ENCODE results near the gene PRR5L. TPM values are rescaled to one million over a fixed set of nuclear protein-coding genes. Genes with fewer than 3 reads are reported as not detected.
A peak's percentile ranks its signal among the peaks of the same experiment; 100 is the strongest.

The PRR5L gene
- total and polyA plus RNA-seq, 4 donors = 28.4 to 30.6 (median 29.7) TPM

- H3K27ac ChIP-seq (ENCODE audit: low read depth, low read length) = no peak overlapping the region
- DNase-seq (ENCODE audit: low read depth in 4 of 6, low spot score in 6 of 6) = peak in 4 of 6 donors; percentile 42 to 90 (median 68)
- no peaks in the 10 kb centered on the region for H3K27me3 ChIP-seq (ENCODE audit: control insufficient read depth, insufficient read depth, low read length)
- 8% methylated on average over 2 of the region's 3 CpGs for WGBS (ENCODE audit: insufficient coverage)
- no peaks in the 10 kb centered on the region for H3K36me3 ChIP-seq (ENCODE audit: control insufficient read depth, insufficient read depth, low read length)
- peaks cover 13% of the 10 kb centered on the region for H3K4me1 ChIP-seq (ENCODE audit: control insufficient read depth, insufficient read depth, low read length)
- H3K4me3 ChIP-seq (ENCODE audit: low read depth, low read length) = no peak overlapping the region
- H3K9me3 ChIP-seq (ENCODE audit: control insufficient read depth, insufficient read depth, low read length) = peaks cover 1% of the 10 kb centered on the region
Observed at GRCh38 chr11:36300650-36301049, 4.6 kb downstream of the PRR5L start.

GRCh38 chr11:36304351-36304750 is 8.3 kb downstream of the PRR5L start:
- H3K9me3 ChIP-seq (ENCODE audit: control insufficient read depth, insufficient read depth, low read length) = peaks cover 1% of the 10 kb centered on the region
- no peaks in the 10 kb centered on the region for H3K36me3 ChIP-seq (ENCODE audit: control insufficient read depth, insufficient read depth, low read length)
- no CpG with 5 or more reads among the region's 1 CpG for WGBS (ENCODE audit: insufficient coverage)
- no peak overlapping the region for H3K4me3 ChIP-seq (ENCODE audit: low read depth, low read length)
- H3K27ac ChIP-seq (ENCODE audit: low read depth, low read length) = no peak overlapping the region
- no peaks in the 10 kb centered on the region for H3K27me3 ChIP-seq (ENCODE audit: control insufficient read depth, insufficient read depth, low read length)
- no peak for DNase-seq (ENCODE audit: low read depth in 4 of 6, low spot score in 6 of 6)
- peaks cover 9% of the 10 kb centered on the region for H3K4me1 ChIP-seq (ENCODE audit: control insufficient read depth, insufficient read depth, low read length)

GRCh38 chr11:36305047-36305446 is 9.0 kb downstream of the PRR5L start:
- Histone ChIP-seq H3K4me1 (ENCODE audit: control insufficient read depth, insufficient read depth, low read length) (peaks cover 9% of the 10 kb centered on the region), H3K4me3 (ENCODE audit: low read depth, low read length) (no peak overlapping the region), H3K27ac (ENCODE audit: low read depth, low read length) (no peak overlapping the region), H3K27me3 (ENCODE audit: control insufficient read depth, insufficient read depth, low read length) (no peaks in the 10 kb centered on the region), H3K9me3 (ENCODE audit: control insufficient read depth, insufficient read depth, low read length) (peaks cover 1% of the 10 kb centered on the region), H3K36me3 (ENCODE audit: control insufficient read depth, insufficient read depth, low read length) (no peaks in the 10 kb centered on the region)
- no peak for DNase-seq (ENCODE audit: low read depth in 4 of 6, low spot score in 6 of 6)
- no CpG with 5 or more reads among the region's 1 CpG for WGBS (ENCODE audit: insufficient coverage)

GRCh38 chr11:36306888-36307287 is 10.8 kb downstream of the PRR5L start:
- H3K27me3 ChIP-seq (ENCODE audit: control insufficient read depth, insufficient read depth, low read length) = no peaks in the 10 kb centered on the region
- H3K4me3 ChIP-seq (ENCODE audit: low read depth, low read length) = no peak overlapping the region
- no peak overlapping the region for H3K27ac ChIP-seq (ENCODE audit: low read depth, low read length)
- peak in 4 of 6 donors; percentile 23 to 68 (median 25) for DNase-seq (ENCODE audit: low read depth in 4 of 6, low spot score in 6 of 6)
- no peaks in the 10 kb centered on the region for H3K4me1 ChIP-seq (ENCODE audit: control insufficient read depth, insufficient read depth, low read length)
- no peaks in the 10 kb centered on the region for H3K9me3 ChIP-seq (ENCODE audit: control insufficient read depth, insufficient read depth, low read length)
- no peaks in the 10 kb centered on the region for H3K36me3 ChIP-seq (ENCODE audit: control insufficient read depth, insufficient read depth, low read length)
- no CpG with 5 or more reads among the region's 3 CpGs for WGBS (ENCODE audit: insufficient coverage)

- Histone ChIP-seq H3K27me3 (ENCODE audit: control insufficient read depth, insufficient read depth, low read length) (no peaks in the 10 kb centered on the region), H3K27ac (ENCODE audit: low read depth, low read length) (no peak overlapping the region), H3K4me3 (ENCODE audit: low read depth, low read length) (no peak overlapping the region), H3K36me3 (ENCODE audit: control insufficient read depth, insufficient read depth, low read length) (no peaks in the 10 kb centered on the region), H3K4me1 (ENCODE audit: control insufficient read depth, insufficient read depth, low read length) (no peaks in the 10 kb centered on the region), H3K9me3 (ENCODE audit: control insufficient read depth, insufficient read depth, low read length) (no peaks in the 10 kb centered on the region)
- WGBS (ENCODE audit: insufficient coverage) = 20% methylated on average over 1 of the region's 1 CpG
- DNase-seq (ENCODE audit: low read depth in 4 of 6, low spot score in 6 of 6) = no peak
Observed at GRCh38 chr11:36308577-36308976, 12.5 kb downstream of the PRR5L start.

- WGBS (ENCODE audit: insufficient coverage) = 92% methylated on average over 4 of the region's 4 CpGs
- Histone ChIP-seq H3K4me1 (ENCODE audit: control insufficient read depth, insufficient read depth, low read length) (no peaks in the 10 kb centered on the region), H3K9me3 (ENCODE audit: control insufficient read depth, insufficient read depth, low read length) (no peaks in the 10 kb centered on the region), H3K4me3 (ENCODE audit: low read depth, low read length) (no peak overlapping the region), H3K27ac (ENCODE audit: low read depth, low read length) (no peak overlapping the region), H3K27me3 (ENCODE audit: control insufficient read depth, insufficient read depth, low read length) (no peaks in the 10 kb centered on the region), H3K36me3 (ENCODE audit: control insufficient read depth, insufficient read depth, low read length) (no peaks in the 10 kb centered on the region)
- no peak for DNase-seq (ENCODE audit: low read depth in 4 of 6, low spot score in 6 of 6)
Observed at GRCh38 chr11:36309779-36310178, 13.7 kb downstream of the PRR5L start.

- 71% methylated on average over 1 of the region's 4 CpGs for WGBS (ENCODE audit: insufficient coverage)
- Histone ChIP-seq H3K36me3 (ENCODE audit: control insufficient read depth, insufficient read depth, low read length) (no peaks in the 10 kb centered on the region), H3K4me1 (ENCODE audit: control insufficient read depth, insufficient read depth, low read length) (no peaks in the 10 kb centered on the region), H3K4me3 (ENCODE audit: low read depth, low read length) (no peak overlapping the region), H3K27me3 (ENCODE audit: control insufficient read depth, insufficient read depth, low read length) (no peaks in the 10 kb centered on the region), H3K27ac (ENCODE audit: low read depth, low read length) (no peak overlapping the region), H3K9me3 (ENCODE audit: control insufficient read depth, insufficient read depth, low read length) (no peaks in the 10 kb centered on the region)
- DNase-seq (ENCODE audit: low read depth in 4 of 6, low spot score in 6 of 6) = peak in 1 of 6 donors; percentile 45
Observed at GRCh38 chr11:36311926-36312595, 16.0 kb downstream of the PRR5L start.

GRCh38 chr11:36312611-36313472 is 16.8 kb downstream of the PRR5L start:
- no peak overlapping the region for H3K4me3 ChIP-seq (ENCODE audit: low read depth, low read length)
- H3K27me3 ChIP-seq (ENCODE audit: control insufficient read depth, insufficient read depth, low read length) = no peaks in the 10 kb centered on the region
- WGBS (ENCODE audit: insufficient coverage) = 67% methylated on average over 1 of the region's 6 CpGs
- H3K36me3 ChIP-seq (ENCODE audit: control insufficient read depth, insufficient read depth, low read length) = no peaks in the 10 kb centered on the region
- no peaks in the 10 kb centered on the region for H3K9me3 ChIP-seq (ENCODE audit: control insufficient read depth, insufficient read depth, low read length)
- H3K4me1 ChIP-seq (ENCODE audit: control insufficient read depth, insufficient read depth, low read length) = no peaks in the 10 kb centered on the region
- no peak overlapping the region for H3K27ac ChIP-seq (ENCODE audit: low read depth, low read length)
- peak in 3 of 6 donors; percentile 12 to 86 (median 18) for DNase-seq (ENCODE audit: low read depth in 4 of 6, low spot score in 6 of 6)

GRCh38 chr11:36313750-36314433 is 17.8 kb downstream of the PRR5L start:
- no peak overlapping the region for H3K4me3 ChIP-seq (ENCODE audit: low read depth, low read length)
- no peak for DNase-seq (ENCODE audit: low read depth in 4 of 6, low spot score in 6 of 6)
- 87% methylated on average over 3 of the region's 3 CpGs for WGBS (ENCODE audit: insufficient coverage)

More at GRCh38 chr11:36313750-36314433, 17.8 kb downstream of the PRR5L start:
- Histone ChIP-seq H3K27ac (ENCODE audit: low read depth, low read length) (no peak overlapping the region), H3K36me3 (ENCODE audit: control insufficient read depth, insufficient read depth, low read length) (no peaks in the 10 kb centered on the region), H3K9me3 (ENCODE audit: control insufficient read depth, insufficient read depth, low read length) (no peaks in the 10 kb centered on the region), H3K27me3 (ENCODE audit: control insufficient read depth, insufficient read depth, low read length) (no peaks in the 10 kb centered on the region), H3K4me1 (ENCODE audit: control insufficient read depth, insufficient read depth, low read length) (no peaks in the 10 kb centered on the region)

Data from spinal cord (tissue), 10 donors.